ENCODE results near the gene DCLK1.

Gene DCLK1

DNA sequence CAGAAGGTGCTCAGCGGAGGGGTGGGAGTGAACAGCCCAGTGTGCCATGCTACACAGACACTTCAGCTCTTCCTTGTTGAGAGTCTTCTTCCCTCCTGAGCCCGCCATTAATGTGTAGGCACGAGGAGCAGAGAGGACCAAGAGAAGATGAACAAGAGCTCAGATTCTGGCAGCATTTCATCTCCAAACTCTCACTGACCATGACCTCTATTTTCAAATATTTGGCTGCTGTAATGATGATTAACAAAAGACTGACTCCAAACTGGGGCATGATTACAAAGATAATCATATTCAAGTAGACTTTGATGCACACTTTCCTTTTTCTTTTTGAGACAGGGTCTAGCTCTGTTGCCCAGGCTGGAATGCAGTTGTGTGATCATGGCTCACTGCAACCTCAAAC is 236.5 kb downstream of the DCLK1 start:
- no peak for DNase-seq (ENCODE audit: low read depth)

DNA sequence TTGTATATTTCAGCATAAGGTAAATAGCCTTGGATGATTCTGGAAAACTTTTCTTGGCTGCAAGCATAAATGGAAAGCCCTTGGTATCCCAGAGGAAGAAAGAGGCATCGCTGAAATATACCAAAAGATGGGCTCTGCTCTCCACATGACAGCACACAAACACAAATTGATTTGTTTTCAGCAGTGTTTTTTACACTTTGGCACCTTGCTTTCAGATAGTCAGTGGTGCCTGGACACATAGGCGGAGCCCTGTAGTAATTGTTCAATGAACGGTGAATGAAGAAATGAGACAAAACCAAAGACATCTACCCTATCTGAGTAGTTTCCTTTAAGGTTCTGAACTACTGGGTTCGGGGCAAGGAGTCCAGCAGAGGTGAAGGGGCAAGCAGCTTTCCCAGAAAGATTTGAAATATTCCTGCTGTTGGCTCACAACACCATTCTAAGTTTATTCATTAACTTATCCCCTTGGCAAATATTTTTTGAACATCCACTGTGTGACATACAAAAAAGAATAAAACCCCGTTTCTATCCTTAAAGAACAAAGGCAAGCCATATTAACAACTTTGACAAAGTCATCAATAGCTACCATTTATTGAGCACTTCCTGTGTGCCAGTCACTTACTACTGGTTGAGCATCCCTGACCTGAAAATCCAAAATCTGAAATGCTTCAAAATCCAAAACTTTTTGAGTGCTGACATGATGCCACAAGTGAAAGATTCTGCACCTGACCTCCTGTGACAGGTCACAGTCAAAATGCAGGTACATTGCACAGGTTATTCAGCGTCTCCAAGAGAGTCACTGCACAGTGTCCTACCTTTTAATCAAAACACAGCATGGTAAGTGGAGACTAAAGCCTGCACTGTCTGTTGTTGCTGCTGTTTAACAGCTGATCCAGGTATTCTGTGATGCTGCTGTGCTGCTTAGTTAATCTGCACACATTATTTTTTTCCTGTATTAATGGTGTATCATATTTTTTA is 238.1 kb downstream of the DCLK1 start:
- DNase-seq (ENCODE audit: low read depth): no peak

DNA sequence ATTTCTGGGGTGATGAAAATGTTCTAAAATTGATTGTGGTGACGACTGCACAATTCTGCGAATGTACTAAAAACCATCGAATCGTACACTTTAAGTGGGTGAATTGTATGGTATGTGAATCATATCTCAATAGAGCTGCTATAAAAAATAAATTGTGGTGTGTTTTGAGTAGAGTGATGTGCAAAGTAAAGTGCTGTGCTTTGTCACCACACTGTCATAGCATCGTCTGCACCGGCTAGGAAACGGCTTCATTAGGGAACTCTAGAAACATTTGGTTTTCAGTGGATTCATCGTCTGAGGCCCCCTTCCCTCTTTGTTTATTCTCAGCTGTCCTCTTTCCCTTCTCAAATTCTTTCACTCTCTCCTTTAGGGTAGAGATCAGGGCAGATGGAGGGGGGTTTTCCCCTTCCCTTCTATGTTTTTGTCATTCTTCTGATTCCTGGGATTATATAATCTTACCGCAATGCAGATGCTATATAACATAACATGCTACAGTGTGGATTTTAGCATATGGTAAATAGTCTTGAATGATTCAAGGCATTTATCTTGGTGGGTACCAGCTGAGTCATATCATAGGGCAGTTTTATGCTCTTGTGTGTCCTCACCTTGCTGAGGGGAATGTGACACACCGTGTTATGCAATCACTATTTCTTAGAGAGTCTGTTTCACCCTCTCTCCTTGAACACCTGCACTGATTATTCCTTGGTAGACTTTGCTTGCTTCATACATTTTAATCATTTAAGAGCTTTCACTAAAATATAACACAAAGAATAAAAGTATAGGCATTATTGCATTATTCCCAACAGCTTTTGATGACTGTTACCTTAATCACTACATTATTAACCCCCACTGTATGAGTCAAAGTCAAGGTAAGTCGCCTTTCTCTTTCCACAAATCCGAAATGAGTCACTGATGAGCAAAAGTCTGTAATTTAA is 239.4 kb downstream of the DCLK1 start:
- DNase-seq (ENCODE audit: low read depth): no peak

DNA sequence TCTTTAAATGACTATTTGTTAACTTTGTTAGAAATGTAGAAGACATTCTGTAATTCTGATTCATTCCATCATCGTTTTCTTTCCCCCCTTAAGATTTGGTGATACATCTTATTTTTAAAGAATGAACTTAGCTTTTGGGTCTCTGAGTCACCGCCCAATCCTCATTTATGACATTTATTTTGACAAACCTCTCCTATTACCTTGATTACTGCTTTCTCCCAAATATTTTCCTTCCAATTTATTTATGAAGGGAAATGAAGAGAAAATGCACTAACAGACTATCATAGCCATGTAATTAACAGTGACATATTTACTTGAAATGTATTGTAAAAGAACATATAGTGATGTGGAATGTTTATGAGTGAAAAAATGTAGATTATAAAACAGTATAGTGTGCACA is 241.6 kb downstream of the DCLK1 start:
- DNase-seq (ENCODE audit: low read depth): no peak

DNA sequence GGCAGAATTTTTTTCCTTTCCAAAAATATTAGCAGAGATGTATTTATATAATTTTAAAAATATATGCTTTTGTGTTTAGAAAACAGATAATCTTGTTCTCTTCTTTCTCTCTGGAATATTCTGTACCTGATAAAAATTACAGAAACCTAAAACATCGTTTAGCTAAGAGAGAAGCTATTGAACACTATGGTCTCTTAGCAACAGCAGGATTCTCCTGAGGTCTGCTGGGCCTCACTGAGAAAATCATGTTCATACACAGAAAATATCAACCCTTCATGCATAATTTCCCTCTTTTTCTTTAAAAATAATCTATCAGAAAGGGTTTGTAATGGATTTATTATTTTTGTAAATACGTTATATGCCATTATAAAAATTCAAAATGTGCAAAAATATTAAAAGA is 242.2 kb downstream of the DCLK1 start:
- DNase-seq (ENCODE audit: low read depth): no peak

DNA sequence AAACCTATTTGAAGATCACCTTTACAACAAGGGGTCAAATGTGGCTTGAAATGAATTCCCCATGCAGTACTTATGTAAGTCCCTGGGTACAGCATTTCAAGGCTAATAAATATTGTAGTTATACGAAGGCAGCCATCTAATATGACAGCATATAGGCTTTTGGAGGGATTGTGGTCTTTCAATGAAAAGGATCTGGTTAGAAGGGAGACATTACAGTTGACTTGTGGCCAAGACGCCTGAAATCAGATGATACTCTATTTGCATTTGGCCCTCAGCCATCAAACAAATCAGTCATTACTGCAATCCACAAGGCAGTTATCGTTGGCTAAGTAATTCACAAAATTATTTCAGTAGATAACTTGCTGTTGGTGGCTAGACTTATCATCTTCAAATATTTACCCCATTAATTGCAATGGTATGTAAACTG is 242.7 kb downstream of the DCLK1 start:
- DNase-seq (ENCODE audit: low read depth): no peak

DNA sequence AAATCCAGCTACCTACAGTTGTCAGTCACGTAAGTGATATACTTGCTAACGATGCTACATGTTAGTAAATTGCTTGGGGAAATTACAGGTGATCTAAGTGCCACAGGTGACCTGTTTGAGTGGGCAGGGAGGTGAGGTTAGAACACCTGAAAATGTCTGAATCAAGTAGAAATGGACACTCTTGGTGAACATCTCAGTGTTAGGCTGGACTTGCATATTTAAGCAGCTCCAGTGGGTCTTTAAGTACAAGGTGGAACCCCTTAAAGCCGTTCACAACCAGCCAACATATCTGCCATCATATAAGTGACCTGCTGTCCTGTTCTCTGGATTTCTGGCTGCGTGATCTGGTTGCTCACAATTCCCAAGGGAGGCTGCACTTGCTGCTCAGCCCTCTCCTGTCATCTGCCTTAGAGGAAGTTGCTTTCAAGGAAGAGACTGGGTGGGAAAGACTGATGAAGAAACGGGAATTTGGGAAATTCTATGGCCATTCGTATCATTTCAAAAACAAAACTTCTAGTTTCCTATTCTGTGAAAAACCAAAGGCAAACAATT is 244.0 kb downstream of the DCLK1 start:
- DNase-seq (ENCODE audit: low read depth): no peak

DNA sequence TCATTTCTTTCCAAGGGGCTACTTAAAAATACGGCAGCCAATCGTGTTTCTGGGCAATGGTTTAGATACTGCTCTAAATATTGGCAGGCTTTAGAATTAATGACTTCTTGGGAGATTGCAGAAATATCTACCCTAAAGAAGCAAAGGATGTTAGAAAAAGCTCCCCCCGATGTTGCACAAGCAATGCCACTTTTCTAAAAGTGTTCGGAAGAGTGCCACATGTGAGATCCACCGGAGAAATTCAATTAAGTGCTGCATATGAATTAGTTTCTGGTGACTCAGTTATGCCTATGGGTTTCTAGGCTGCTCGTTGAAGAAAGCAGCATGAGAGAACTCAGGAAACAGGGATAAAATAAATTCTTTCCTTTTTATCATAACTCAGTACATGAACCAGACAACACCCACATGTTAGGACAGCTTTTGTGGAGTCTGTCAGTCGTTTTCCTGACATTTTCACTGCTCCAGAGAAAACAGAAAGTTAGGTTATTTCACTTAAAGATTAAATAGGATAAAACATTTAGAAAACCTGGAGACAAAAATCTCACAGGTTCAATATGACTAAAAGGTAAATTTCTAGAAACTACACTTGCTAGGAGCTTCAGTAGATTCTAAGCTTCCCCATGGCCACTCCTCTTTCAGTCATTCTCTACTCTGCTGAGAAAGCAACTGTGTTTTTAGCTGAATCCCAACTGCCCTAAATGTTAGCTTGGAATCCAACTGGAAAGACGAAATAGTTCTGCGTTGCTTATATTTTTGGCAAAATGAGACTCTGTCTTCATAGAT is 244.7 kb downstream of the DCLK1 start:
- DNase-seq (ENCODE audit: low read depth): no peak

DNA sequence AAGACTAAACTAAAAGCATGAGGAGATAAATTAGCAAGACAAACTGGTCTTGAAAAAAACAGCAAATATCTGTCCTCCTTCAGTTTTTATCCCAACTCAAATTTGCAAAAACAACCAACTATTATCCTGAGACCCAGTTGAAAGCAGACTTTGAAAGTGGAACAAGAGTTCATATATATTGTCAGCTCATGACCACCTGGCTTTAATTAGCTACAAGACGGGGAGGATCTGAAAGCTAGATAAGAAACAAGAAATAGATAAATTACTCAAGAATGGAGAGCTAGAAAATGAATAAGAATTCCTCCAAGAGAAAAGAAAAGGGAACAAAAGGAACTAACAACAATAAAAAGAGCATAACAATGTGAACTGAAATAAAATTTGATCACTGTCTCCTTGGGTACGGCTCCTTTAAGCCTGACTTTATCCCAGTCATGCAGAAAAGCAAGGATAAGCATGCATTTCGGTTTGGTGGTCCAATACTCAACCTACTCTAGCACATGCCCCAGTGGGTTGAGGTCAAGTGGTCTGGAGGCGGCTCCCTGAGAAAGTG is 246.9 kb downstream of the DCLK1 start:
- no peak for DNase-seq (ENCODE audit: low read depth)

DNA sequence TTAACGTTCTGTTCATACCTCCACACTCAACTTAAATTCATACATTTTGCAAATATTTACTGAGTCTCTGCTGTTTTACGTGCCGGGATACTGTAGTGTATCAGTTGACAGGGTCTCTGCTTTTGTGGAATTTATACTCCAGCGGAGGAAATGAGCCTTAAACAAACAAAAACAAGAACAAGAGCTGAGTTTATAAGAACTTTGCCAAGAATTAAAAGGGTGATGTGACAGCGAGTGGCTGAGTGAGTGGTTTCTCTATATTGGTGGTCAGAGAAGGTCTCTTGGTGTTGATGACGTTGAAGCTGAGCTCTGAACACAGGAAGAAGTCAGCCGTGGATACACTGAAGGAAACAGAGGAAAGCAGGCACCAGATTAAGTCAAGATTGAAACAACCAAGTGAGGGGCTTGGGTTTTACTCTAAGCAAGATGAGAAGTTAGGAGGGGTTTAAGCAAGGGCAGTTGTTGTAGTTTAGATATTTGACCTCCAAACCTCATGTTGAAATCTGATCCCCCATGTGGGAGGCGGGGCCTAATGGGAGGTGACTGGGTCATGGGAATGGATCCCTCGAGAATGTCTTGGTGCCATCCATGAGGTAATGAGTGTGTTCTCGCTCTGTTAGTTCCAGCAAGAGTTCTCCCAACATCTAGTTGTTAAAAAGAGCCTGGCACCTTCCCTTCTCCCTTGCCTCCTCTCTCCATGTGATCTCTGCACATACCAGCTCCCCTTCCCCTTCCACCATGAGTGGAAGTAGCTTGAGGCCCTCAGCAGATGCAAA is 248.3 kb downstream of the DCLK1 start:
- no peak for DNase-seq (ENCODE audit: low read depth)

DNA sequence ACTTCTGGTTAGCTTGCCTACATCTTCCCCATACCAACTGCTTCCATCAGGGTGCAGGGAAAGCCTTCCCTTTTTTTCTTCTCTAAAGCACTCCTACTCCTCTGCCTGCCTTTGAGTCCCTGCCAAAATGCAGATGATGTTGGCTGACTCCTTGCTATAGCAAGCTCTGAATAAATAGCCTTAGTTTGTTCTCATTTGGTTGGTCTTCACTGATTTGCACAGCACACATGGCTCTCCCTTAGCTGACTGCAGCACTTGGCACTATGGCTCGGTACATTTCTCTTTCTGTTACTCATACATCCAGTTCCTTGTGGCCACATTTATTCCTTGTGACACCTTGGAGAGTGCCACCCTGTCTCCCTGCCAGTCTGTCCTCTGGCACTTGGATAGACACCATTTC is 249.8 kb downstream of the DCLK1 start:
- DNase-seq (ENCODE audit: low read depth): no peak

DNA sequence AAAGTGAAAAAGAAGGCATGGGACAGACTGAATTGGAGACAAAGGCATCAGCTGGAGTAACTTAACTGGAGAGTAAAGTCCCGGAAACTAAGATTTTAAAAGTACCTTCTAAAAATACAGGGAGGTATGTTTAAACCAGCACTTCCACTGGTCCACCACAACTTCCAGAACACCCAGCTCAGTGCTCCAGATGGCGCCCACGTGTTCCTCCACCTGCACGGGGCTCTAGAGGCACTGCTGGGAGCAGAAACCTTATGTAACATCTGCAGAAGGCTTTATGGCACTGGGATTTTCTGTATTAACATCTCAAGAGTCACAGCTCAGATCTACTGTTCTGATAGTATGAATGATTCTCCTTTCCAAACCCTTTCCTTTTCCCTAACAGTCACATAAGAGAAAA is 252.1 kb downstream of the DCLK1 start:
- no peak for DNase-seq (ENCODE audit: low read depth)

DNA sequence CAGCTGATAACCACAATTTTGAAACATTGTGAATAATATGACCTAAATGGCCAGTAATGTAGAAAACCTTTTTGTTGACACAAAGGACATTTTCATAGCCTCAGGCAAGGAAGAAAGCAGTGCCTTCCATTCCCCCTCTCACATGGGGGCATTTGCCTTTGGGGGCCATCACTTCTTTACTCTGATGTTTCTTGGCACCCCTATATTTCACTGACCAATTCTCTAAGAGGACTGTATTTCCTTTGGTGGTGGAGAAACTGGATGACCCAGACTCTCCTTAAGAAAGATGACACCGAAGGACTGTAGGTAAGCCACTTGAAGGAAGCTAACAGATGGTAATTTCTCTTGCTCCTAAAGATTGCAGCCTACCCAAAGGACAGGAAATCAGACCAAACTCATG is 254.6 kb downstream of the DCLK1 start:
- no peak for DNase-seq (ENCODE audit: low read depth)

DNA sequence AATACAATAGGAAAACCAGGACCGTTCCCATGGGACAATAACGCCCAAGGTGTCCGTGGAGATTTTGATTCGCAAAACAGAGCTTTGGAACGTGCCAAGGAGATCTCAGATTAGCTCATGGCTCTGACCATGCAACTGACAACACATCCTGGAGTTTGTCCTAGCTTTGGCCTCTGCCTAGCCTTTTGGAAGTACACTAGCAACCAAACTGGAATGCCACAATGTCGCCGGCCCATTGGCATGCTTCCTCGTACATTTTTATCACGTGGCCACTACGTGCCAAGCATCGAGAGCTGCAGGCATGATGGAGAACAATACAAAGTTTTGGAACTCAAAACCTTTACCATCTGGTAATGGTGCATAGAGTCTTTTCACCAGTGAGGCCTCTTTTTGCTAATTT is 256.5 kb downstream of the DCLK1 start:
- no peak for DNase-seq (ENCODE audit: low read depth)

DNA sequence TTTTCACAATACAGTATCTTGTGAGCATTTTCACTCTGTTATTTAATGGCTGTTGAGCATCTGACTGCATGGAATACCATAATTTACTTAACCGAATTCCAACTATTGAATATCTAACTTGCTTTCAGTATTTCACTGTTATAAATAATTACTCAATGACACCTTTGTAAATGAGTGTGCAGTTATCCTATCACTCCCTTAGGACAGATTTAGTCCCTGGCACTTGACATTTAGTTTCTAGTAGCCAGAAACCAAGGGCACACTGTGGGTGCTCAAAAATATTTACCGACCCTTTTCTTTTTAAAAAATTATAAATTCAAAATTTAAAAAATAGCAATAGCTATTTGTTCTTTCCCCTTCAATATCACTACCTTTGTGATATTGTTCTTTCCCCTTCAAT is 258.8 kb downstream of the DCLK1 start:
- DNase-seq (ENCODE audit: low read depth): no peak

DNA sequence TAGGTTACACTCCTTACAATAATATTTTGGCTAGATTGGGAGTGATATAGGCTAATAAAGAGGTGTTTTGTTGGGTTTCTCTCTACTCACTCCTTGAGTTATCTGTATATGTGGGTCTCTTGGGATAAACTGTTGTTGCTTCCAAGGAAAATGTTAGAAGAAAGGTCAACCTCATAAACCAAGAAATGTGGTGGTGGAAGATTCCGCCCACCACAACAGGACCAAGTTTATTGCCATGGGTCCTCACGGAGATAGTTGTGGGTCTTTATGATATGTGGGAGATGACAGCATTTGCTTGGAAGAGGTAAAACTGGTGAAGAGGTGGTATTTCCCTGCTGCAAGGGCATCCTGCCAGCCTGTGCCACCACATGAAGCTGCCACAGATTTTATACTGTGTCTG is 259.6 kb downstream of the DCLK1 start:
- DNase-seq (ENCODE audit: low read depth): no peak

DNA sequence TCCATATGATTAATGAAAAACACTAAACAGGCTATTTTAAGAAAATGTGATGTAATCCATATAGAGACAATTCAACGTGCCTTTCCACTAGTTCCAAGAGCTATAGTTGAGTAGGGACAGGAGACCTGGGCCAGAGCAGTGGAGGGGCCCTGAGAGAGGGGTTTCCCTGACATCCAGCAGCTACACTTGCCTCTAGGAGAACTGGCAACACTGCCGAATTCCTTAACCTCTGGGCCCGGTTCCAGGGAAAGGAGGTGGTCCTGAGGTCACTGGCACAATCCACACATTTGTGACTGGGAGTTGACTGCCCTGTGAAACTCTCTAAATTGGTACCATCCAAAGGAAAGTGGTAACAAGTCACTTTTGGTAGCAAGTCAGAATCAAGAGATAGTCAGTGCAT is 264.4 kb downstream of the DCLK1 start:
- no peak for DNase-seq (ENCODE audit: low read depth)

DNA sequence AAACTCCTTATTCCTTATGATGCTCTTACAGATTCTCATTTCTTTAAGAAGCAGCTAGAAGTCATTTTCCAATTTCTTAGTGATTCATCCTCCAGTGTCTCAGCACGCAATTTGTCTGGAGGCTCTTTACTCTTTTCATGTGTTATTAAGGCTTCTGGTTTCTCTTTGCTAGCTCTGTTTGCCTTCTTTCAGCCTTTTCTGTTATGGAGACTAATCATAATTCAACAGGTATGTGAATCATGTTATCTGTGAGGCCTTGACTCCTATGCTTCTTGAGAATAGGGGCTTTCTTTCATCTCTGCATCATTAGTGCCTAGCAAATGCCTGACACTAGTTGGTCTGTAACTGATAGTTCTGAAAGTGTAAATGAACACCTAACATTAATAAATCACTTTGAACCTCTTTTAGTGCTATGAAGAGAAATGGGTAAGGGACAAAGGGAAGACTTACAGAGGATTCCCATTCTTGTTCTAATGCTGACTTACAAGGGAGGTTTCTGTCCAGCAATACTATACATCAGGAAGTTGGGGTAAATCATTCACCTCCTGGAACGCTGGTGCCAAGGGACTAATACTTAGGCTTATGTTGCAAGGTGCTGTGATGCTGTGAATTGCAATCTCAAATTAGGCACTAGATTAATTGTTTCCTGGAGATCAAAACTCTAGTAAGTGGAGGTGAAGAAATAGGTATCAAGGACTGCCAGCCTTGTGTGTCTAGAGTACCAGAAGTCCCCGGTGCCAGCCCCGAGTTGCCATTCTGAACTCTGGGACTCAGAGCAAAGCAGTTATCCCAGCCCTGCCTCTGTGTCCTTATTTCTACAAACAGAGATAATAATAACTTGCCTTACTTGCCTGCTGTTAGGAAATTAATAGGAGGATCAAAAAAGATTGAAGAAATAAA is 265.6 kb downstream of the DCLK1 start:
- no peak for DNase-seq (ENCODE audit: low read depth)

DNA sequence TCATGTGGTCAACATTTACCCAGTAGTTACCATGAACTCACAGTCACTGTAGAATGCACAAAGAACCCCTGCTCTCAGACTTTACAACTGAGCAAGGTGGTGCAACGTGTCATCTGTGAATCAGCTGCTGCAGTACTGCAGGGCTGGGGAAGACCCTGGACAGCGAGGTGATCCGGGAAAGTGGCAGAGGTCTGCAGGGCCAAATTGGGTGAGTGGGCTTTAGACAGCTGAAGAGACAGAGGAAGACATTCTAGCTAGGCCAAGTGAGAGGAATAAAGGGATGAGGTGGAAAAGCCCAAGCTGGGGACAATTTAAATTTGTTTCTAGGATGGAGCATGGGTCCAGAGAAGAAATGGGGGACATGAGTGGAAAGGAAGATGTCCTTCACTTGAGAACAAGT is 270.5 kb downstream of the DCLK1 start:
- DNase-seq (ENCODE audit: low read depth): no peak

DNA sequence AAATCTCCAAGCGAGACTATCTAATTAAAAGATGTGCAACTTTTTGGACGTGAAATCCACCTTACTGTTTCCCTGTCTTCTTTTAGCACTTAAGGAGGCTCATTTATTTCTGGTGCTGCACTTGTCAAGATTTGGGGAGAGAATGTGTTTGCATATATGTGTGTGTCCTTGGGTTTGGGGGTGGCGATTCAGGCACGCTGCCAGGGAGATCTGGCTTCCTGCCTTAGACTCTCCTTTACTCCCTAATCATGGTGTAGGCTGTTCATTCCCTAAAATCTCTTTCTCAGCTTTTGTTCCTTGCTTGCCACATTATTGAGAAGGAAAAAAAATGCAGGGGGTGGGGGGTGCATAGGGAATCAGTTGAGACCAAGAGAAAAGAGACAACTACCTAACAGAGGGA is 271.2 kb downstream of the DCLK1 start:
- no peak for DNase-seq (ENCODE audit: low read depth)
